H1 (cell line): Measurements from ENCODE around the gene CALU. TPM values are rescaled to one million over a fixed set of nuclear protein-coding genes. Genes with fewer than 3 reads are reported as not detected.

Experiments used
- ASH2L ChIP-seq: fragments of 200-600, 300-600 bp; sonication (generic); IDR thresholded peaks from one replicate; pipeline ENCODE4 v1.7.1; 2017; ENCODE audit warnings: low read length
- BACH1 ChIP-seq: IDR thresholded peaks from 2 replicates; pipeline ENCODE4 v1.6.1; 2012; ENCODE audit warnings: low read length, improper control_type of control experiment
- CBX5 ChIP-seq: fragments of 300-800, 300-1000 bp; sonication (generic); IDR thresholded peaks from 2 replicates; pipeline ENCODE4 v1.7.1; 2016; ENCODE audit warnings: antibody characterized with exemption, low read length, low read depth
- CEBPB ChIP-seq: IDR thresholded peaks from 2 replicates; pipeline ENCODE4 v1.6.1; 2012; ENCODE audit warnings: low read depth, low read length
- CREB1 ChIP-seq: IDR thresholded peaks from 2 replicates; pipeline ENCODE4 v1.6.1; 2012; ENCODE audit warnings: inconsistent platforms
- EZH2 ChIP-seq: fragments of 200-600 bp; sonication (generic); IDR thresholded peaks from 2 replicates; pipeline ENCODE4 v1.7.1; 2012; ENCODE audit warnings: low read depth, mild to moderate bottlenecking, moderate library complexity, low read length, inconsistent platforms; ENCODE audit not compliant: severe bottlenecking
- HDAC2 ChIP-seq, 2 experiments: fragments of 300-600 bp in 1 of 2; sonication (generic) in 1 of 2; IDR thresholded peaks; 2 replicates each; pipeline ENCODE4 v1.6.1; 2011 to 2012; ENCODE audit warnings: low read depth in 2 of 2, low read length in 2 of 2, mild to moderate bottlenecking in 2 of 2, moderate library complexity in 2 of 2, borderline replicate concordance in 1 of 2, inconsistent platforms in 1 of 2
- HDAC6 ChIP-seq: IDR thresholded peaks from one replicate; pipeline ENCODE4 v1.7.1; 2012; ENCODE audit warnings: low read depth, mild to moderate bottlenecking, inconsistent platforms, low read length, moderate library complexity
- JUND ChIP-seq: IDR thresholded peaks from 2 replicates; pipeline ENCODE4 v1.6.1; 2011; ENCODE audit warnings: mild to moderate bottlenecking, improper control_type of control experiment, low read length
- KDM5A ChIP-seq: fragments of 200-600 bp; IDR thresholded peaks from 2 replicates; pipeline ENCODE4 v1.7.1; 2012; ENCODE audit warnings: mild to moderate bottlenecking, low read length, inconsistent platforms, mixed read lengths
- NRF1 ChIP-seq: IDR thresholded peaks from 2 replicates; pipeline ENCODE4 v1.6.1; 2011; ENCODE audit warnings: mild to moderate bottlenecking, low read depth, low read length, improper control_type of control experiment
- PHF8 ChIP-seq: fragments of 200-600 bp; sonication (generic); conservative IDR thresholded peaks from 2 replicates; pipeline ENCODE4 v1.7.1; 2012; ENCODE audit warnings: low read depth, mild to moderate bottlenecking, inconsistent platforms, low read length, moderate library complexity
- POLR2A ChIP-seq, 2 experiments: IDR thresholded peaks; 1 replicate in 1 of 2; 2 replicates in 1 of 2; pipeline ENCODE4 v1.6.1; 2011; ENCODE audit warnings: low read depth in 2 of 2, low read length in 2 of 2, mild to moderate bottlenecking in 2 of 2; ENCODE audit errors: control extremely low read depth in 1 of 2
- POLR2AphosphoS5 ChIP-seq: IDR thresholded peaks from 2 replicates; pipeline ENCODE4 v1.6.1; 2011; ENCODE audit warnings: low read depth, low read length
- RAD21 ChIP-seq, 2 experiments: IDR thresholded peaks in 1 of 2; conservative IDR thresholded peaks in 1 of 2; 2 replicates each; pipeline ENCODE4 v1.6.1; 2011; ENCODE audit warnings: low read depth in 2 of 2, low read length in 2 of 2, improper control_type of control experiment in 1 of 2, inconsistent platforms in 1 of 2, mild to moderate bottlenecking in 1 of 2, moderate library complexity in 1 of 2
- RBBP5 ChIP-seq: IDR thresholded peaks from 2 replicates; pipeline ENCODE4 v1.7.1; 2012; ENCODE audit warnings: low read depth, mild to moderate bottlenecking, inconsistent platforms, low read length, moderate library complexity, borderline replicate concordance
- RFX5 ChIP-seq: IDR thresholded peaks from 2 replicates; pipeline ENCODE4 v1.6.1; 2011; ENCODE audit warnings: low read depth, low read length, improper control_type of control experiment, borderline replicate concordance
- SIN3A ChIP-seq, 2 experiments: IDR thresholded peaks in 1 of 2; conservative IDR thresholded peaks in 1 of 2; 2 replicates each; pipeline ENCODE4 v1.6.1; 2011 to 2012; ENCODE audit warnings: low read length in 2 of 2, improper control_type of control experiment in 1 of 2, low read depth in 1 of 2, mild to moderate bottlenecking in 1 of 2
- TBP ChIP-seq: IDR thresholded peaks from 2 replicates; pipeline ENCODE4 v1.6.1; 2011; ENCODE audit warnings: low read depth, low read length, improper control_type of control experiment
- YY1 ChIP-seq: IDR thresholded peaks from 2 replicates; pipeline ENCODE4 v1.6.1; 2011; ENCODE audit warnings: low read depth, mild to moderate bottlenecking, low read length
- ZNF274 ChIP-seq: IDR thresholded peaks from 2 replicates; pipeline ENCODE4 v1.7.0; 2012; ENCODE audit warnings: low read length, borderline replicate concordance; ENCODE audit errors: extremely low read depth
- polyA plus RNA-seq, 7 experiments: library from polyadenylated mRNA; depleted of rRNA in 3 of 7; stranded (reverse) in 5 of 7; unstranded in 2 of 7; fragments of >200 nt in 5 of 7; fragments of 200-250 nt in 2 of 7; gene quantifications; 1 replicate in 5 of 7; 2 replicates in 1 of 7; 4 replicates in 1 of 7; pipeline versions ENCODE4 v1.2.1 to v1.2.3, GENCODE V29; 2011 to 2013; ENCODE audit warnings: missing spikeins in 2 of 7, mixed read lengths in 2 of 7
- total RNA-seq: library from RNA; stranded (reverse); fragmentation: NEBNext Ultra II Directional; extraction: Animal tissue kit (Norgen Biotek cat#: 25700); gene quantifications from 2 replicates; pipeline ENCODE4 v1.2.1, GENCODE V29; 2021
- TF ChIP-seq, protein P1 (sequence below): IDR thresholded peaks from 2 replicates; pipeline ENCODE4 v1.6.1; 2011; ENCODE audit warnings: low read length, improper control_type of control experiment
- TF ChIP-seq, protein P2 (sequence below): IDR thresholded peaks from 2 replicates; pipeline ENCODE4 v1.6.1; 2011; ENCODE audit warnings: low read depth, mild to moderate bottlenecking, low read length; ENCODE audit not compliant: insufficient read depth

CALU gene
- total and polyA plus RNA-seq, 2 of the 8 experiments (the other 6 are each of a cell fraction or from before 2014, with no cell fraction given) = 67.2 to 170 TPM

GRCh38 chr7:128701062-128701785 is 37.9 kb upstream of the CALU start (continued):
- TF ChIP-seq RFX5 (no peak), POLR2A (IDR thresholded peaks at IDR 0.05; ENCODE audit: control extremely low read depth in 1 of 2, low read depth in 2 of 2, low read length in 2 of 2) (no peak), ASH2L (no peak), CBX5 (no peak), PHF8 (no peak), NRF1 (no peak), CEBPB (no peak), RAD21 (IDR thresholded peaks at IDR 0.05 in 1 of 2, conservative IDR thresholded peaks at IDR 0.05 in 1 of 2; ENCODE audit: low read depth in 2 of 2, low read length in 2 of 2) (no peak), YY1 (no peak), BACH1 (0 out of 2 replicates have a peak, but pooled peaks have one; percentile 54), RBBP5 (no peak), CREB1 (no peak), POLR2AphosphoS5 (no peak), SIN3A (conservative IDR thresholded peaks at IDR 0.05 in 1 of 2, IDR thresholded peaks at IDR 0.05 in 1 of 2; ENCODE audit: low read depth in 1 of 2, low read length in 2 of 2) (no peak), TBP (no peak), ZNF274 (no peak), HDAC6 (no peak), KDM5A (no peak), HDAC2 (IDR thresholded peaks at IDR 0.05; ENCODE audit: borderline replicate concordance in 1 of 2, low read depth in 2 of 2, low read length in 2 of 2) (no peak), JUND (peak; percentile 41; the same call in 1 of the 2 replicates), EZH2 (no peak)
- TF ChIP-seq, protein P1, sequence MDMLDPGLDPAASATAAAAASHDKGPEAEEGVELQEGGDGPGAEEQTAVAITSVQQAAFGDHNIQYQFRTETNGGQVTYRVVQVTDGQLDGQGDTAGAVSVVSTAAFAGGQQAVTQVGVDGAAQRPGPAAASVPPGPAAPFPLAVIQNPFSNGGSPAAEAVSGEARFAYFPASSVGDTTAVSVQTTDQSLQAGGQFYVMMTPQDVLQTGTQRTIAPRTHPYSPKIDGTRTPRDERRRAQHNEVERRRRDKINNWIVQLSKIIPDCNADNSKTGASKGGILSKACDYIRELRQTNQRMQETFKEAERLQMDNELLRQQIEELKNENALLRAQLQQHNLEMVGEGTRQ = no peak
- TF ChIP-seq, protein P2, sequence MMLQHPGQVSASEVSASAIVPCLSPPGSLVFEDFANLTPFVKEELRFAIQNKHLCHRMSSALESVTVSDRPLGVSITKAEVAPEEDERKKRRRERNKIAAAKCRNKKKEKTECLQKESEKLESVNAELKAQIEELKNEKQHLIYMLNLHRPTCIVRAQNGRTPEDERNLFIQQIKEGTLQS = no peak
